HG03432 (cell line): ENCODE results near the gene INSL6.
"Not testable (repeated sequence)": the region's sequence is repeated elsewhere in the genome, so short reads cannot be mapped to it uniquely, and the experiment has no call there.

ENCODE experiments used
- ATAC-seq: cut with Tn5 transposase; IDR thresholded peaks from one replicate; pipeline ENCODE4 v1.9.1; 2021; ENCODE audit warnings: mild to moderate bottlenecking, moderate library complexity; ENCODE audit not compliant: unreplicated experiment

Gene INSL6

GRCh38 chr9:5185220-5185840 is at the start of gene INSL6:
Gene INSL6, minus strand, starts transcription at chr9:5185639. Its CDS starts 37 bp downstream, at chr9:5185602.
- no peak for ATAC-seq

- no peak for ATAC-seq
These were observed 45.8 kb upstream of the INSL6 start, which contains the start of gene INSL4 for GRCh38 chr9:5231212-5231611. Gene INSL4, plus strand, starts transcription at chr9:5231419. Its CDS starts 105 bp downstream, at chr9:5231524.

- no peak for ATAC-seq
These were observed 45.1 kb upstream of the INSL6 start for GRCh38 chr9:5230554-5230953.

GRCh38 chr9:5205071-5205470 is 19.6 kb upstream of the INSL6 start:
- ATAC-seq: no peak

GRCh38 chr9:5195463-5195862 is 10.0 kb upstream of the INSL6 start:
- no peak for ATAC-seq

GRCh38 chr9:5193345-5193744 is 7.9 kb upstream of the INSL6 start:
- no peak for ATAC-seq

- no peak for ATAC-seq
These were observed 6.5 kb upstream of the INSL6 start for GRCh38 chr9:5191985-5192384.

GRCh38 chr9:5188060-5188984 is 2.9 kb upstream of the INSL6 start:
- no peak for ATAC-seq

GRCh38 chr9:5186416-5187169 is 1.2 kb upstream of the INSL6 start:
- peak; percentile 61 for ATAC-seq

- no peak for ATAC-seq
These were observed 663 bp downstream of the INSL6 start for GRCh38 chr9:5184776-5185175.

GRCh38 chr9:5180631-5181030 is 4.8 kb downstream of the INSL6 start:
- ATAC-seq: not testable (repeated sequence)

GRCh38 chr9:5178126-5178805 is 7.2 kb downstream of the INSL6 start:
- no peak for ATAC-seq

- no peak for ATAC-seq
These were observed 39.2 kb downstream of the INSL6 start for GRCh38 chr9:5146241-5146640.

GRCh38 chr9:5144217-5144616 is 41.2 kb downstream of the INSL6 start:
- ATAC-seq: no peak

- no peak for ATAC-seq
These were observed 45.3 kb downstream of the INSL6 start for GRCh38 chr9:5140151-5140550.

GRCh38 chr9:5122516-5122915 is 62.9 kb downstream of the INSL6 start:
- no peak for ATAC-seq

GRCh38 chr9:5122116-5122515 is 63.3 kb downstream of the INSL6 start:
- no peak for ATAC-seq

- no peak for ATAC-seq
These were observed 71.3 kb downstream of the INSL6 start for GRCh38 chr9:5113994-5114748.
